ENCODE results near the gene LCP1.

LCP1 gene

DNA sequence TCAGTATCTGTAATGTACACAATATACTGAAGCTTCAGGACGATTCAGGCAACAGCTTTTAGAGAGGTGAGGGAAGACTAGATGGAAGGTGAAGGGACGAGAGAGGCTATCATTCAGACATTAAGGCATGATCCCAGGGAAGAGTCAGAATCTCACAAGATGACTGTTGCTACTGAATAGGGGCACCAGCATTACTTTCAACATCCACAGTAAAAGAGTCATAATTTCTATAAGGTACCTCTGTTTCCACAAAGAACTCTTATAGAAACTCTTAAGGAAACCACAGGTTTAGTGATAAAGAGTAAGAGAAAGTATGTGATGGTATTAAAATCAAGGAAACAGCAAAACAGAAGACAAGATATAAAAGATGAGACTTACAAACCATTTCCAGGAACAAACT lies 23.0 kb downstream of the LCP1 start:
- DNase-seq (ENCODE audit: low spot score) = no peak

DNA sequence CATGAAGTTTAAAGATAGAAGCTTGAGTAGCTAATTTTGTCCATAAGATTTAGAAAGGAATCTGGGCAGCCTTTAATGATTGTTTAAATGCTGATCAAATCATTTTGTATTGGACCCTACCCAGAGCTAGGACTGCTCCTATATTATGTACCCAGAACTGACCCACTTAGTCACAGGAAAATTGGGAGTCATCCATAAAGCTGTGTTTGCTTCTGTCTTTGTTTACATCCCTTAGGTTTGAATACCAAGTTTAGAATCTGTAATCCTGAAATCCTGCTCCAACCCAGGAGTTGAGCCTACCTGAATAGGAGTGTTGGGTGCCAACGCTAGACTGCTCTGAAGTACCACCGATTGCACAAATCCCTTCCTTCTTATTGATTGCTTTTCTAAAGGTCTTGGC lies 23.8 kb downstream of the LCP1 start:
- no peak for DNase-seq (ENCODE audit: low spot score)

DNA sequence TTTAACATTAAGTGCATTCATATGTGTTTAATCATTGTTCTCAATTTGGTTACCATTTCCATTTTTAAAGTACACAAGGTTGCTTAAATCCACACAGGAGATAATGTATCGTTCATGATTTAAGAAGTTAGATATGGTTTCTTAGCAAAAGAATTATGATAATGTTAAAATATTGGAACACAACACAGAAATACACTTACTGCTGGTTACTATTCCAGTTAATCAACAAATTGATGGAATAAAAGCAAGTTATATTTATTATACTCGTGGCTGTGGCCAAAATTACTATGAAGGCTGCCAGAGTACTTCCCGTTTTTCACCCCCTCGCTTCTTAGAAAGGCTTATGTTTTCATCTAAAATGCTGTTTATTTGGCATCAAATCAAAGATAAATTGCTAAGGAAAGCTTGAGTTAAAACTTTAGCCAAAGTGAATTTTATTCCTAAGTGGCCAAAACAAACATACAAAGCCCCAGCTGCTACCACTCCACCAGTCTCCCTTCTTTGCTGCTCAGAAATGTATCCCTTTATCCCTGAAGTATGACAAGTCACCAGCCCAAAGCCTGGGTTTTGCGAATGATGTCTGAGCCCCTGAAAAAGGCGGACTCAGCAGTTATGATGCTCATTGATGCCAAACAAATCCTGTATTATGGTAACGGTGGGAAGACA lies 27.7 kb downstream of the LCP1 start:
- no peak for DNase-seq (ENCODE audit: low spot score)

DNA sequence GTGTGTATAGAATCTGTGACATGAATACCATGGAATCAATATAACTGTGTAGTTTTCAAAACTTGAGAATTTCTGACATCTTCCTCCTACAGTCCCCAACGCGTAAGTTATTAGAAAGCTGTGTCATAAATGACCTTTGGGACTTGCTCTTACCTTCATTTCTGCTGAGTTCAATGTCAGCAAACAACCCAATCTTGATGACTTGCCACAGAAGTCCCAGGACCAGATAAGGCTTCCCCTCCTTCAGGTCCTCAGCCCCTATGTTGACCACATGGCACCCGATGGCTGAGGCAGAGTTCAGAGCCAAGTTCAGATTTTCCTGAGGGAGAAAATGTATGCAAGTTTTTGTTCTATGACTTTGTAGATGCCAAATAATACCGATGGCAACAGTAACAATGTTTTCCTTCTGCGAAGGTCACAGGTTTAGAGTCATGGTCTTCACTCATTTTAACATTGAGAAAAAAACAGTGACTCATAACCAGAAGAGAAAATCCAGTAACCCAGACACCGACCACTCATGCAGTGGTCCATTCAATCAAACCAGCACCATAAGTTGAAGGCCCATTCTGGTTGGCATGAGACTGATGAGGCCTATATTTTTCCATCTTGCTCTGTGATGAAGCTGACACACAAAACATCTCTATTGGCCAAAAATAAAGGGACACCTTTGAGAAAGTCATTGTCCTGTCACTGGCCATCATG lies 29.2 kb downstream of the LCP1 start:
- DNase-seq (ENCODE audit: low spot score) = no peak

DNA sequence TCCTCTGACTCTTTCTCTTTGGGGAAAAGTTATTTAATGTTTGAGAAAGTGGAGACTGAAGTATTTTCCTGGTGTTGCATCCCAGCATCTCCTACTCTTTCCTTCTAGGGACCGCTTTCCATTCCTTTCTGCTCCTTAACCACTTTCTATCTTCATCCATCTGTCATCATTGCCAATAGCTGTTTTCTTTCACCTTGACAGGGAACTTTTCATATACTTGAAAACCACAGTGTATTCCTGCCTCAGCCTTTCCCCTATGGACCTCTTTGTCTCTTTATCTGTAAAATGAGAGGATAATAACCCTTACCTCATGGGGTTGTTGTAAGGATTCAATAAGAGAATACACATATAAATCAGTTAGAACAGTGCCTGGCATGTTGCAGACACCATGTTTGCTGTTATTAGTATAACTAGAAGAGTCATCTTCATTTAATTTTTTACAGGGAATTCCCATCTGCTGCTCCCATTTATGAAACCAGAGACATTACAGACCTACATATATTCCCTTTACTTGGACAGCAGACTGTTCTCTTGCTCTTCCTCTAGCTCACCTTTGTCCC lies 31.8 kb downstream of the LCP1 start:
- DNase-seq (ENCODE audit: low spot score) = no peak

DNA sequence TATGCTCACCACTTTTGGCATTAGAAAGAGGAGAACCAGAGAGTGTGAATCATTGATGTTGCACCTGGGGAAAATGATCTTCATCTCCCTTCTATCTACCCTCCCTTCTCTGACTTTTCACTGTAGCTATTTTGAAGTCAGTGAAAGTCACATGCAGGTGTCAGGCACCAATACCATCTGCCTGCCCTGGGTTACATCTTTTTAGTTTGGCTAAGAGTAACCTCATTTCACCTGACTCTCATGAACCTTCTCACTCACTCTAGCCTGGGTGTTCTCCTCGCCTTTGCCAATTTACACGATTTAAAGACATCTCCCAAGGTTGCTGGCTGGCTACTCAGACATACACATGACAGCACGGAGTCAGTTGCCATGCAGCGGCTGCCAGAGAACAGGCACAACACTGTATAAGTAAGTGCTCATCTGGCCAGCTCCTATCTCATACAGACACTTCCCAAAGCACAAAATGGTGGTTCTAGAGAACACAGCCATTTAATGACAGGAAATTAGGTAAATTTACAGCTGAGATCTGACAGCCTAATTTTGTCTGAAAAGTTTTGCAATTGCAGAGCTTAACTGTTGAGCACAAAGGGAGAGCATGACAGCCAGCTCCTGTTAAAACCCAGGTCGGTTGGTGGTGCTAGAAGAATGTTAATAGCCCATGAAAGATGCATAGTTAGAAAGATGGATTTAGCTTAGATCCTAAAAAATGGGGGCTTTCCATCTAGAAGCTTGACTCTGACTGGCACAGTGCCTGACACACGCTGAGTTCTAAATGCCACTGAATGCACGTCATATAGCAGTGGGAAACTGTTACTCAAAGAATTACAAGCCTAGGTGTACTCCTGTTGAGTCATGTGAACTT lies 32.5 kb downstream of the LCP1 start:
- DNase-seq (ENCODE audit: low spot score) = no peak

DNA sequence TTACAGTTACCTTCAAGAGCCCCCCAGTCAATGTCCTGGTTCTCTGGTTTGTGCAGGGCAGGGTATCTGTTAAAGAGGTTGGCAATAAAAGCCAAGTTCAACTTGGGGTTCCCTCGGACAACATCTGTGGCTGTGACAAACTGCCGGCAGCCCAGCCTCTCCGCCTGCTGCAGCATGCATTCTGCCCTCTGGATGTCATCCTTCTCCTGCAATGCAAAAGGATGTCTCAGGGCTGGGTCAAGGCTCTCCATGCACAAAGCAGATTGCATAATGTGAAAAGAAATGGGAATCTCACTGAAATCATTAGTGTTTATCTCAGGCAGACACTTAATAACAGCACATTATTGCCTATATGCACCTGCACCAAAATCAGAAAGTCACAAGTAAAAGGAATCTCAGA lies 35.1 kb downstream of the LCP1 start:
- no peak for DNase-seq (ENCODE audit: low spot score)

DNA sequence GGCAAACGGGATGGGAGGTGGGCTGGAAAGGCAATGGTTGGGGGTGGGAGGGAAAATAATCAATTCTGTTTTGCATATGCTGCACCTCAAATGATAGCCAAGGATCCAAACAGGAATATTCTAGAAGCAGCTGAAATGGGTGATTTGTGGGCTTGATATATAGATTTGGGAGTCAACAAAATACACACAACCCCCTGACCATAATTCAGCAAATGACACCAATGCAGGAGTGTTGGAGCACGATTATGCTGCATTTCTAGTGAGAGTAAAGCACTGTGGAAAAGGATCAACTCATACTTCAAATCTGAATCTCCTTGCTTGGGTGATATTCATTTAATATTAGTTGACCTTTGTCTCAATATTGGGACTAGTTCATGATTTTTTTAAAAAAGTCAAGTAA lies 36.0 kb downstream of the LCP1 start:
- no peak for DNase-seq (ENCODE audit: low spot score)

DNA sequence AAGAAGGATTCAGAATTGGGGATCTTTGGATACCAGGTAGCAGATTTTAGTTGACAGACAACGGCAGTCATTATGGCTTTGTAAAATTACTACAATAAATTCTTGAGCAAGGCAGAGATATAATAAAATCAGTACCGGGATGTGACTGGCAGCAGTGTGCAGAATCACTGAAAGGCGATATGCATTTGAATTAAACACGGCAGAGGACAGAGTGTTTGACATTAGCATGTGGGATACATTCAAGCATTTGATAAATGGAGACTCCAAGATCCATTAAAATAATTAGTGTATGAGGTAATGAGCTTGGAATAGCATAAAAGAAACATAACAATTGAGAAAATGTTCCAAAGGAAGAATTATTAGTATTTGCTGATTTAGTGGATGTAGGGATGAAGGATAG lies 36.8 kb downstream of the LCP1 start:
- no peak for DNase-seq (ENCODE audit: low spot score)

DNA sequence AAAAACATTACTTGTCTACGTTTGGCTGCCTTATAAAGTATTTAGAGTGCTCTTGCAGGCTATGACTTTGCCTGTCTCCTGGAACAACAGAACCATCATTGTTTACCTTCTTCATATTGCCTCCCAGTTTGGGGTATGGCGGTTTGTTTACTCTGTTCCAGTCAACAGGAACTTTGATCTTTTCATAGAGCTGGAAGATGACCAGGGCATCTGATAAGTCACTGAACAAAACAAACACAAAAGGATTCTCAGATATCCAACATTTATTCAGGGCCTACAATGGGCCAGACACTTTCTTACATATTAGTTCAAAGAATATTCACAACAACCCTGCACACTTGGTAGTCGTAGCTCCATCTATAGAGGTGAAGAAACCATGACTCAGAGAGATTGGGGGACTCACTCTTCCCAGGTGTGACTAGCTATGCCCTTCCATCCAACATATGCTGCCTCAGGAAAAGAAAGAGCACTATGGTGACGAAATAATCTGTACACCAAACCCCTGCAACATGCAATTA lies 38.7 kb downstream of the LCP1 start:
- no peak for DNase-seq (ENCODE audit: low spot score)

DNA sequence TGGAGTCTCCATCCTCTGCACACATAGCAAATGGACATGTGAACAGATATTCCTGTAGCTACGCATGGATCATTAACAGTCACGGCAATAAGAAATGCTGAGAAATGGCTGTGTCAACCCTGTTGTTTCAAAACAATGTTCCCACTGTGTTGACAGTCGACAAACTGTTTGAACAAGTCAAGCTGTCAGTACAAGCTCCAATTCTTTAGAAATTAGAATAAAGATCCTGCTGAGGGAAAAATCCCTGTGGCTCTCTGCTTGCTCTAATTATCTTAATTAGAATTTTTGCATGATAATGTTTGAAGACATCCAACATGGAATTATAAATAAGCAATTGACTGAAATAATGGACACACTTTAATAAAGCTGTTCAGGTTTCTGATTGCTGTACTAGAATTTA lies 39.2 kb downstream of the LCP1 start:
- no peak for DNase-seq (ENCODE audit: low spot score)

DNA sequence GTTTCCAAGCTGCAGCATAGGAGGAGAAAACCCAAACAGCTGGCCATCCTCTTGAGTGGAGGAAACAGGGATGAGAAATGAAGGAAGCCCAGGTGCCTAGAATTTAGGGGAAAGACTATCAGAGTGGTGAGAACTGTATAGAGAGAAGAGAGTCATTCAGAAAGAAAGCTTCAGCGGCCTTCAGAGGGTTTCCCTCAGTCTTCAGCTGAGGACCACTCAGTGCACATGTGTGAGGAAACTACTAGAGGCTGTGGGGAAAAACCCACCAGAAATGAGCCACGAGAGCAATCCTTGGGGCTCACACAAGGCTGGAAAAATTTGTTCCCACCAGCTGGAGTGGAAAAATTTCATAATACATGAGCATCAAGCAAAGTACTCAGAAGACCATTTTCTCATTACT lies 41.9 kb downstream of the LCP1 start:
- DNase-seq (ENCODE audit: low spot score) = no peak

DNA sequence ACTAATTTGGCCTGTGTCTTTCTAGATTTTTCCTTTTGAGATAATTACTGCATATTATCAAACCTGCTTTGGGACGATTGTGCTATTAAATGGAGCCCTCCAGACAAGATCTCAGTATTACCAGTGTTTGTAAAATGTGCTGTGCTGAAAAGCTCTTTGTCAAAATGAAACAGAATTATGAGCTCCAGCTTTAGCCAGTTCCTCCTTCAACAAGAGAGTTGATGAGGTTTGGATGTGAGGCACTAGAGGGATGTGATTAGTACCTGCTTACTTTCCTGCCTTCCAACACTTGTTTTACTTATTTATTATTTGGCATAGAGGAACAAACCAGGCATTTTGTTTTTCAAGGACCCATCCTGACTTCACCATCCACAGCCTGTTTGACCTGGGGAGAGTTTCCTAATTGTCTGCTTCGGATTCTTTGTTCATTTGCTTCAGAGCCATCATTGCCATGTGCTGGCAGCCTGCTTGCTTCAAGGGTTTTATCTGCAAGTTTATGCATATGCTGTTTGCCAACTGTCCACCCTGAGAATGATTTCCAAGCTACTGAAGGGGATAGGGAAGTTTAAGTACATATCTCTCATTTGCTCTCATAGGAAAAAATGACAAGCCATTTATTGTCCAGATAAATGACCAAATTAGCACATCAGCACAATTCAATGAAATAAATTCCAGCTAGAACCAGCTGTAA lies 44.2 kb downstream of the LCP1 start:
- no peak for DNase-seq (ENCODE audit: low spot score)

DNA sequence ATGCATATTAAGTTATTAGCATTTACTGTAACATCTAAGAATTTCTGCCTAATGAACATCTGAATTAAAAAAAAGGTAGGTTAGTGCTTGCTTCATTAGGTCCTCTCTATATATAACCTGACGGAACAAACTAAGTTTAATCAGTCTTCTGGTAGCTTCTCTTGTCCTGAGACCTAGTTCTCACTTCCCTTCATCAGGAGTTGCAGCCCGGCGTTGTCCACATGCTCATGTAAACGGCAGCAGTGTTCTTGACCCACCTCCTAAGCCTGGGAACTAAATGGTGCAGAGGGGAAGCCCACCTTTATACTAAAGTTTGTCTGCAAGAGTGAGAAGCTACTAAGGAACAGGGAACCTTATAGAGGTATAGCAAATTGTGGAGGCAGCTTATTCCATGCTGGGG lies 45.3 kb downstream of the LCP1 start:
- DNase-seq (ENCODE audit: low spot score) = no peak

DNA sequence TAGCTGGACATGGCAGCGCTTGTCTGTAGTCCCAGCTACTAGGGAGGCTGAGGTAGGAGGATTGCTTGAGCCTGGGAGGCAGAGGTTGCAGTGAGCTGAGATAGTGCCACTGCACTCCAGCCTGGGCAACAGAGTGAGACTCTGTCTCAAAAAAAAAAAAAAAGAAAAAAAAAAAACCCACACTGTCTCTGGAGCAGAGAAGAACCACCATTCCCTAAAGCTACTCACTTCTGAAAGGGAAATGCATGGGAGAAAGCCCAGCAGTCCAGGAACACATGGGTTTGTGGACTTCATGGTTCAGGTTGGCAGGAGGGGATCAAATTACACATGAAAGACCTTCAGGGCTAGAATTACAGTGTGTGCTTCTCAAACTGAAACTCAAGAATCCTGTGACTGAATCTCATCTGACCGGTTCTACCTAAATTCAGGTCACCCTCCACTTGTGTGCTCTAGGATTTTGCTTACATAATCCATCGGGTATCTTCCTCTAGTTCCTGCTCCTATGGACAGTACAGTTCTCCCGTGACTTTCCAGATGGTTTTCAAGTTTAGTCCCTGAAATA lies 46.9 kb downstream of the LCP1 start:
- peak; percentile 24 for DNase-seq (ENCODE audit: low spot score)

DNA sequence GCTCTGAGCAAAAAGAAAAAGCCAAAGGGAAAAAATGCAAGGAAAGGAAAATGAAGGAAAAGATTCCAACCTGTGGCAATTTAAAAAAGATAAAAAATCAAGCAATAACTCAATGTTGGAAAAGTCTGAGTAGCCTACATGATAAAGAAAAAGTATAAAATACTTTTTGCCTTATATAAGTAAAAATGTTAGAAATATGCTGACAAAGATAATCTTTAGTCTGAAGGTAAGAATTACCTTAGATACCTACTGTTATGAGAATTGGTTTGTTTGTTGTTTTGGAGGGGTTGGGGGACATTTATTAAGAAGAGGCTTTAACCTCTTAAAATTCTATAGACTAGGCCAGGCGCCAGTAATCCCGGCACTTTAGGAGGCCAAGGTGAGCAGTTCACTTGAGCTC lies 47.5 kb downstream of the LCP1 start:
- no peak for DNase-seq (ENCODE audit: low spot score)

DNA sequence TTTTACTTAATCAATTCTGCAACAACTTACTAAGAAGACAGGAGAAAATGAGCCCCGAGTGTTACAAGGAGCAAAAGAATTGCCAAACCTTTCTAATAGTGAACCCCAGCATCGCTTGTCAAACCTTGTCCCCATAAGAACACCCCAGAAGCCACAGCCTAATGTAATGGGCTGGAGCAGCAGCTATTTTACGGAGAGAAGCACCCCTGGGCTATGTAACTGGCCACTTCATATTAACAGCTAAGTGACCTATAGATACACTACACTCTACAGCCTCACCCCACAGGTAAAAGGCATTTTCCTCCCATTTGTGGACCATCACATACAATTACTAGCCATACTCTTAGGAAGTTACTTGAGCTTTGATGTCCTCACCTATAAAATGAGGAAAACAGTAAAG lies 49.9 kb downstream of the LCP1 start:
- no peak for DNase-seq (ENCODE audit: low spot score)

DNA sequence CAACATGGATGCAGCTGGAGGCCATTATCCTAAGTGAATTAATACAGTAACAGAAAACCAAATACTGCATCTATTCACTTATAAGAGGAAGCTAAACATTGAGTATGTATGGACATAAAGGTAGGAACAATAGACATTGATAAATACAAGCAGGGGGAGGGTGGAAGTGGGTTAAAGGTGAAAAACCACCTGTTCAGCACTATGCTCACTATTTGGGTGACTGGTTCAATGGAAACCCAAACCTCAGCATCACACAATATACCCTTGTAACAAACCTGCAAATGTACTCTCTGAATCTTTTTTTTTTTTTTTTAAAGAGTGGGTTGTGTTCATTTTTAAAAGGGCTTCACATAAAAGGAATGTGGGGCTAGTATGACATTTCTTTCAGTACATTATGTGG lies 50.3 kb downstream of the LCP1 start:
- no peak for DNase-seq (ENCODE audit: low spot score)

DNA sequence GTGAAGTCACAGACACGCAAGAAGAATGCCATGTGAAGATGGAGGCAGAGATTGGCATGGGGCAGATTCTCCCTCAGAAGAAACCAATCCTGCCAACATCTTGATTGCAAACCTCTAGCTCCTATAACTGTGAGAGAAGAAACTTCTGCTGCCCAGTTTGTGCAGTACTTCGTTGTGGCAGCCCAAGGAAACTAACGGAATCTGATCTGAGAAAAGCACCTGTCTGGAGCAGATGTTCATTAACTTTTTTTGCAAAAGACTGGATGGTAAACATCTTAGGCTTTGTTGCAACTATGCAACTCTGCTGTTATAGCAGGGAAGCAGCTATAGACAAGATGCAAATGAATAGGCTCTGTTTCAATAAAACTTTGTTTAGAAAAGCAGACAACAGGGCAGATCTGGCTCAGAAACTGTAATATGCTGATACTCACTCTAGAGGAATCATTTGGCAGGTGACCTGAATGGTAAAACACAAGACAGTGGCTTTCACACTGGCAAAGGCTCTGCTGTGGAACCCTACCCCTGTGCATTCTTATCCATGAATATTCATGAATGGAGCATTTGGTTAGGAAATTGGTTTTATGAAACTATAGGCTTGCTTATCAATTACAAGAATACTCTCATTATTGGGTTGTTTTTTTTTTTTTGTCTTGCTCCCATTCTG lies 51.9 kb downstream of the LCP1 start:
- DNase-seq (ENCODE audit: low spot score) = no peak

DNA sequence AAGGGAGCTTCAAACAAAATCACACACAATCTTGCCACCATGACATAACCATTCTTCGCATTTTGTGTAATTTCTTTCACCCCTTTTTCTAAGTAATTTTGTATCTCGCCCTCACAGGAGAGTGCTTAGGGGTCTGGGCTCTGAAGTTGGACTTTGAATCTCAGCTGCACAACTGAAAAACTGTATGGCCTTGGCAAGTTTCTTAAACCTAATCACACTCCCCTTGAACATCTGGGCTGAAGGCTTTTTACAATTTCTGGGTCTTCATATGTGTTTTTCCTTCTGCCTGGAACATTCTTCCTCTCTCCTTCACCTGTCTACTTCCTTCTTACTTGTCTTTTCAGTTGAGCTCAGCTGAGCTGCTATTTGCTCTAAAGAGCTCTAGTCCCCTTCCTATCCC lies 52.9 kb downstream of the LCP1 start:
- DNase-seq (ENCODE audit: low spot score) = no peak

DNA sequence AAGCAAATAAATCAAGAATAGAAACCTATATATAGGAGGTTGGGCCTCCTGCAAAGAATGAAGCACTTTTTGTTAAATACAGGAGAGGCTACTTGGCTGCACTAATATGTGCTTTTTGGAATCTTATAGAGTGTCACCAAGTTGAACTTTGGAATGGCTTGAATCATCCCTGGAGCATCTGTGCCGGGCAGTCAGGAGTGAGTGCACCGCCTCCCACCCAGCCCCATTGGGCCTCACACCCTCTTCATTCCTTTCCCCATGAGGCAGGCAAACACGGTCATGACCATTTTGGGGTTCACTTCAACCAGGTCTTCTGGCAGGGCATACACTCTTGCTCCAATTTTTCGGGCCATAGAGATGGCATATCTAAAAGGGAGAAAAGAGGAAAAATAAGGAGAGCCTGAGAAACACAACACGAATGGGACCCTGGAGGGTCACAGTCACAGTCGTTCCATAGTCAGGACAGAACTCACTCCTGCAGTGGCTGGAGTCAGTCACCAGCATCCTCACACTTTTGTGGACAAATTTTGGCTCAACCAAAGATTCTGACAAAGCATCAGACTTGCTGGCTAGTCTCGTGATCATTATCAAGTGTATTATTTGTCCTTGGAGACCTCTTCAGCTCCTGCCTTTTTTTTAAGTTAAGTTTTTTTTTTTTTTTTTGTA lies 54.5 kb downstream of the LCP1 start:
- DNase-seq (ENCODE audit: low spot score) = no peak

Measured in LoVo (cell line).